Thyroid gland (tissue), 4 donors: Measurements from ENCODE around the gene ELP4. TPM values are rescaled to one million over a fixed set of nuclear protein-coding genes. Genes with fewer than 3 reads are reported as not detected.

ENCODE experiments used
- DNase-seq, 2 donors: peaks; one replicate each; pipeline ENCODE4 v3.0.0-alpha.2; 2019
- H3K27ac ChIP-seq, 3 donors: fragments of 200-600 bp; sonication (generic); 1 replicate in 2 of 3; 2 replicates in 1 of 3; pipeline ENCODE4 v1.5.1; 2016 to 2019; ENCODE audit warnings: mild to moderate bottlenecking in 1 of 3, moderate library complexity in 1 of 3
- H3K27me3 ChIP-seq: fragments of 200-600 bp; sonication (generic); one replicate; pipeline ENCODE4 v1.5.1; 2019
- H3K36me3 ChIP-seq, 2 donors: fragments of 200-600 bp; sonication (generic); one replicate each; pipeline ENCODE4 v1.5.1; 2016 to 2019
- H3K4me1 ChIP-seq, 2 donors: fragments of 200-600 bp; sonication (generic); one replicate each; pipeline ENCODE4 v1.5.1; 2017 to 2019
- H3K4me3 ChIP-seq, 3 donors: fragments of 200-600 bp; sonication (generic); replicated peaks in 1 of 3; 1 replicate in 2 of 3; 2 replicates in 1 of 3; pipeline ENCODE4 v1.5.1; 2016; ENCODE audit warnings: mild to moderate bottlenecking in 1 of 3
- H3K9me3 ChIP-seq: fragments of 200-600 bp; sonication (generic); one replicate; pipeline ENCODE4 v1.5.1; 2017
- CTCF ChIP-seq, 6 experiments: fragments of 200-600 bp in 3 of 6; fragments of 450-650 bp in 3 of 6; sonication (generic) in 3 of 6; IDR thresholded peaks; one replicate each; pipeline ENCODE4 v1.5.1; 2016 to 2019; ENCODE audit warnings: antibody characterized with exemption in 6 of 6, mild to moderate bottlenecking in 2 of 6, inconsistent platforms in 1 of 6, moderate library complexity in 1 of 6
- POLR2A ChIP-seq, 2 donors: fragments of 450-650 bp; IDR thresholded peaks; one replicate each; pipeline ENCODE4 v1.6.1; 2017; ENCODE audit warnings: antibody characterized with exemption in 2 of 2, mild to moderate bottlenecking in 2 of 2, moderate library complexity in 1 of 2
- WGBS, 2 donors: methylation state at CpG; one replicate each; pipeline ENCODE4 v1.1.5; 2017; 5-methylcytosine and 5-hydroxymethylcytosine counted together
- intact Hi-C: fragments of 100-400 bp; cut with DNase I; formaldehyde crosslinking; loops from one replicate; pipeline ENCODE4 v1.15.1; 2023
- total RNA-seq, 4 donors: library from RNA; depleted of rRNA; stranded (reverse); fragments of >200 nt; gene quantifications; one replicate each; pipeline ENCODE4 v1.2.3, GENCODE V29; 2016

The ELP4 gene
- total RNA-seq, 4 donors from 2014 or later = 27.4 to 36.5 (median 33.0) TPM

DNA sequence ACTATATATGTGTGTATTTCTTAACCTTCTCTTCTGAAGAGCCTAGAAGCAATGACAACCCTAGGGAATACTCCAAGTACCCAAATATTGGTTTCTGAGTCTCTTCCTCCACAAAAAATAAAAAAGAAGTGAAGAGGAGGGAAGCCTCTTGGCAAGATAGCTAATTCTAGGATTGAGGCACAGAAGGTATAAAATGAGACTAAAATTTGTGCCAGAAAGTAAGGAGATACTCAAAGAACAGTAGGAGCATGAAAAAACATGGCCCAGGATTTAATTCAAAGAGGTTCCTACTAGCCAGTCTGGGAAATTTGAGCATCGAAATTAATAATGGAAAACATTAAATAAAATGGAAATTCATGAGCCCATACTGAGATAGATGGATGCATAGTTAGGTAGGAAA, 189.5 kb downstream of the ELP4 start:
- no peaks in the 10 kb centered on the region for H3K9me3 ChIP-seq
- no peak overlapping the region for H3K4me3 ChIP-seq
- H3K27ac ChIP-seq = no peak overlapping the region
- H3K36me3 ChIP-seq = no peaks in the 10 kb centered on the region
- intact Hi-C loops = no loop called here
- 94 to 95% methylated on average over 1 of the region's 1 CpG for WGBS, 2 donors
- no peaks in the 10 kb centered on the region for H3K4me1 ChIP-seq
- no peak for TF ChIP-seq CTCF (IDR thresholded peaks at IDR 0.05)
- H3K27me3 ChIP-seq = no peaks in the 10 kb centered on the region
- no peak for DNase-seq

DNA sequence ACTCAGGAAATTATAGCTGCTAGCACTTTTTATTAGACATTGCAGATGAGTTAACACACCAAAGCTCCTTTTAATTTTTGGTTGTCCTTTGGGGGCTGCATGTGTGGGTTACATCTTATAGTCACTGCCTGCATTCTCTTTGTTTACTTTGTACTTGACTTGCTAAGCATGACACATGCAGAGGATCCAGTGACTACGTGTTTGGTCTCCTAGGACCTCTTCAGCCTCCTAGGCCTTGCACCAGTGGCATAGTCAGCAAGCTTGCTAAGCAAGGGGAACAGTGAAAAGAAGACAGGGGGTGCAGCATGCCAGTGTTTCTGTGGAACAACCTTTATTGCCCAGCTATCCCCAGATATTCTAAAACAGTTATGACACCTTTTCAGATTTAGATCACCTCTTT, 193.4 kb downstream of the ELP4 start:
- H3K36me3 ChIP-seq = no peaks in the 10 kb centered on the region
- no peak for DNase-seq
- H3K9me3 ChIP-seq = no peaks in the 10 kb centered on the region
- 62 to 65% methylated on average over 1 of the region's 1 CpG for WGBS, 2 donors
- no peak overlapping the region for H3K4me3 ChIP-seq
- no peaks in the 10 kb centered on the region for H3K27me3 ChIP-seq
- intact Hi-C loops = no loop called here
- H3K4me1 ChIP-seq = no peaks in the 10 kb centered on the region
- TF ChIP-seq CTCF (IDR thresholded peaks at IDR 0.05) (no peak), POLR2A (IDR thresholded peaks at IDR 0.05) (no peak)
- H3K27ac ChIP-seq = no peak overlapping the region

GRCh38 chr11:31706357-31706756, 196.8 kb downstream of the ELP4 start:
- 96 to 99% methylated on average over 1 of the region's 1 CpG for WGBS, 2 donors
- no peaks in the 10 kb centered on the region for H3K27me3 ChIP-seq
- no peak for DNase-seq

DNA sequence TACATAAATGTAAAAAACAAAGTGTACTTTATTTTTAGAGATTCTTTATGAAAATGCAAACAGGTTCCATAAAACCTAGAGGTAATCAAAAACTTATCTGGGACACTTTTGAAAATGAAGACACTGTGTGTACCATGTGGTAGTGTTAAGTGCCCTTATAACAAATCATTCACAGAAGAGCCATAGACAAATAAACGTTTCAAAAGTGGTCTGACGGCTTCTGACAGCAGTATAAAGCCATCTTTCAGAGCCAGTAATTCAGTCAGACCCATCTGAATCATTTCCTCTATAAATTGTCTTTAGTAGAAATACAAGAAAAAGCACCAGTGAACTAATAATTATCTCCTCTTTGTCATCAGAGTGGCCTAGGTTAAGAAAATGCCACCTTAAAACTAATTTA, 201.6 kb downstream of the ELP4 start:
- H3K36me3 ChIP-seq = no peaks in the 10 kb centered on the region
- H3K4me3 ChIP-seq = no peak overlapping the region
- no peak overlapping the region for H3K27ac ChIP-seq
- TF ChIP-seq POLR2A (IDR thresholded peaks at IDR 0.05) (no peak), CTCF (IDR thresholded peaks at IDR 0.05) (no peak)
- no peaks in the 10 kb centered on the region for H3K27me3 ChIP-seq
- H3K4me1 ChIP-seq = no peaks in the 10 kb centered on the region
- WGBS, 2 donors = 54 to 57% methylated on average over 2 of the region's 2 CpGs
- DNase-seq = no peak
- no peaks in the 10 kb centered on the region for H3K9me3 ChIP-seq
- intact Hi-C loops = no loop called here

More at GRCh38 chr11:31706357-31706756, 196.8 kb downstream of the ELP4 start:
- no peak overlapping the region for H3K27ac ChIP-seq
- H3K9me3 ChIP-seq = no peaks in the 10 kb centered on the region
- no peaks in the 10 kb centered on the region for H3K36me3 ChIP-seq
- intact Hi-C loops = no loop called here
- TF ChIP-seq CTCF (IDR thresholded peaks at IDR 0.05) (no peak), POLR2A (IDR thresholded peaks at IDR 0.05) (no peak)
- H3K4me3 ChIP-seq = no peak overlapping the region
- no peaks in the 10 kb centered on the region for H3K4me1 ChIP-seq

- intact Hi-C loops = no loop called here
- 95 to 99% methylated on average over 2 of the region's 2 CpGs for WGBS, 2 donors
Measured at GRCh38 chr11:31712851-31713250, 203.3 kb downstream of the ELP4 start.

More at GRCh38 chr11:31712851-31713250, 203.3 kb downstream of the ELP4 start:
- H3K9me3 ChIP-seq = no peaks in the 10 kb centered on the region
- no peak overlapping the region for H3K4me3 ChIP-seq
- no peaks in the 10 kb centered on the region for H3K36me3 ChIP-seq
- H3K27ac ChIP-seq = no peak overlapping the region
- no peak for DNase-seq
- TF ChIP-seq CTCF (IDR thresholded peaks at IDR 0.05) = no peak
- TF ChIP-seq POLR2A (IDR thresholded peaks at IDR 0.05) = no peak
- H3K4me1 ChIP-seq = no peaks in the 10 kb centered on the region
- no peaks in the 10 kb centered on the region for H3K27me3 ChIP-seq
